COLO829 (cell line): ENCODE results near the gene MARF1.
"Not testable (repeated sequence)": the region's sequence is repeated elsewhere in the genome, so short reads cannot be mapped to it uniquely, and the experiment has no call there.

Experiments
- DNase-seq: peaks from one replicate; pipeline ENCODE4 v3.0.0; 2012; ENCODE audit warnings: low spot score

The MARF1 gene

GRCh38 chr16:15643048-15643945 lies at the start of gene MARF1:
Gene MARF1 (minus strand): TSS chr16:15643154. CDS start chr16:15639233, 3,921 bp downstream.
- peak; percentile 87 for DNase-seq

GRCh38 chr16:15692508-15692907 lies 49.6 kb upstream of the MARF1 start:
- DNase-seq: not testable (repeated sequence)

- DNase-seq: no peak
Measured at GRCh38 chr16:15691046-15691445, 48.1 kb upstream of the MARF1 start.

GRCh38 chr16:15690296-15690695 lies 47.3 kb upstream of the MARF1 start:
- DNase-seq: no peak

GRCh38 chr16:15689290-15689689 lies 46.3 kb upstream of the MARF1 start:
- DNase-seq: no peak

- no peak for DNase-seq
Measured at GRCh38 chr16:15686287-15686686, 43.3 kb upstream of the MARF1 start.

- peak; percentile 68 for DNase-seq
Measured at GRCh38 chr16:15682105-15682570, 39.2 kb upstream of the MARF1 start.

GRCh38 chr16:15677447-15677846 lies 34.5 kb upstream of the MARF1 start:
- no peak for DNase-seq

GRCh38 chr16:15676506-15676905 lies 33.6 kb upstream of the MARF1 start:
- no peak for DNase-seq

GRCh38 chr16:15674571-15674970 lies 31.6 kb upstream of the MARF1 start:
- no peak for DNase-seq

GRCh38 chr16:15672514-15673167 lies 29.7 kb upstream of the MARF1 start:
- DNase-seq: peak; percentile 99

- DNase-seq: not testable (repeated sequence)
Measured at GRCh38 chr16:15672127-15672513, 29.2 kb upstream of the MARF1 start.

GRCh38 chr16:15671530-15672117 lies 28.7 kb upstream of the MARF1 start:
- DNase-seq: no peak

- DNase-seq: no peak
Measured at GRCh38 chr16:15667091-15667742, 24.3 kb upstream of the MARF1 start.

GRCh38 chr16:15665107-15665506 lies 22.2 kb upstream of the MARF1 start:
- DNase-seq: no peak

GRCh38 chr16:15660203-15660601 lies 17.2 kb upstream of the MARF1 start:
- no peak for DNase-seq

- no peak for DNase-seq
Measured at GRCh38 chr16:15658556-15658955, 15.6 kb upstream of the MARF1 start.

- no peak for DNase-seq
Measured at GRCh38 chr16:15658149-15658548, 15.2 kb upstream of the MARF1 start.

GRCh38 chr16:15655561-15655960 lies 12.6 kb upstream of the MARF1 start:
- not testable (repeated sequence) for DNase-seq

- DNase-seq: no peak
Measured at GRCh38 chr16:15654591-15654990, 11.6 kb upstream of the MARF1 start.

- no peak for DNase-seq
Measured at GRCh38 chr16:15653227-15653626, 10.3 kb upstream of the MARF1 start.

GRCh38 chr16:15652293-15653001 lies 9.5 kb upstream of the MARF1 start:
- DNase-seq: no peak
